ENCODE results near the gene AGBL4.

Gene AGBL4

DNA sequence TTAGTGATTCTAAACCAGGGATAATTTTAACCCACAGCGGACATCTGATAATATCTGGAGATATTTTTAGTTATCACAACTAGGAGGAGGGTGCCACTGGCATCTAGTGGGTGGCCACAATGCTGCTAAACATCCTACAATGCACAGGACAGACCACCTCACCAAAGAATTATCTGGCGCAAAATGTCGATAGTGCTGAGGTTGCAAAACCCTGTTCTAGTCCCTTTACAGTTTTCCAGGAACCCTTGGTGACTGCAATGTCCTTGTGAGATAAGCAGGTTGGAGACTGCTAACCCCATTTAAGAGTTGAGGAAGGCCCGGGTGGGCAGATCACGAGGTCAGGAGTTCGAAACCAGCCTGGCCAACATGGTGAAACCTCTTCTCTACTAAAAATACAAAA, 1083.9 kb downstream of the AGBL4 start:
- DNase-seq: no peak

DNA sequence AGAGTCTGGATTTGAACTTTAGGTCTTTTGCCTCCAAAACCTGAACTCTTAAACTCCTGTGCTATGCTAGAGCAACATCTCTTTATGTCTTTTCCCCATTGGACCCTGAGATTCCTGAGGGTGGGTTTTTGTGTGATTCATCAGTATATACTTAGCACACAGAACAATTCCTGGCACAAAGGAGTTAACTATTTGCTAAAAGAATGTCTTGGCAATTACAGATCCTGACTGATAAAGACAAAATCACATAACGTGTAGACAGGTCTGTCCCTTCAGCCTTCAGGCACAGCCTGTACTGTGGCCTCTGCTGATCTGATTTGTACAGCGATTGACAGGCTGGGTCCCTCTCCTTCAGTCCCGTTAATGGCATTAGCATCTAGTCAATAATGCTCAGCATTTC, 1084.7 kb downstream of the AGBL4 start:
- DNase-seq: no peak

DNA sequence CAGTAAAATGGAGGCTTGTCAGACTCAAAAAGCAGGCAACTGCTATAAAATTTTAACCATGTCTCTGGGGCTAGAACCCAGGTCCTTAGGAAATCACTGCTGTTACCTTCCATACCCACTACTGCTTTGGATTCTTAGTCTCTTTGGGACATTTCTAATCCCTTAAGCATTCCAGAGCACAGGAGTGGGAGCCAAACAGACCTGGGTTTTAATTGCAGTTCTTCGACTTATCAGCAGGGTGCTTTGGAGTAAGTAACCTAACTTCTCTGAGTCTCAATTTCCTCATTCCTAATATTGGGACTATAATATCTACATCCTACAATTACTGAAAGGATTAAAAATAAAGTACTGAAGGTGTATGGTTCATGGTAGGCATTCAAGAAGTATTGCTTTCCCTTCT, 1086.0 kb downstream of the AGBL4 start:
- DNase-seq: no peak

DNA sequence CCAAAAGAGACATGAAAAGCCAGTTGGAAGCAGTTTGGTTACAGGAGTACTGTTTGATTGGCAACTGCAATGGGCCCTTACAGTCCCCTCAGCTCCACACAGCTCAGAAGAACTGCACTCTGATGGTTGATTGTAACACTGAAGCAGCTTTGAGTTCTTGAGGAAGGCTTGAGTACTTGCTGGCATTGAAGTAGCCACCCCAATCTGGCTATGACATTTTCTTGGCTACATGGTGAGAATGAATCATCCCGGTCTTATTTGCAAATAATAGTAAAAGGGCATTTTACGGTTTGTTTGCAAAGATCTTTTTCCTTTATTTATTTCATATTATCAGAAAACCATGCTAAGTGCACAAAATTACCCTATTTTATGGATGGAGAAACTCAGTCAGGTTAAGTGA, 1087.3 kb downstream of the AGBL4 start:
- DNase-seq: no peak

DNA sequence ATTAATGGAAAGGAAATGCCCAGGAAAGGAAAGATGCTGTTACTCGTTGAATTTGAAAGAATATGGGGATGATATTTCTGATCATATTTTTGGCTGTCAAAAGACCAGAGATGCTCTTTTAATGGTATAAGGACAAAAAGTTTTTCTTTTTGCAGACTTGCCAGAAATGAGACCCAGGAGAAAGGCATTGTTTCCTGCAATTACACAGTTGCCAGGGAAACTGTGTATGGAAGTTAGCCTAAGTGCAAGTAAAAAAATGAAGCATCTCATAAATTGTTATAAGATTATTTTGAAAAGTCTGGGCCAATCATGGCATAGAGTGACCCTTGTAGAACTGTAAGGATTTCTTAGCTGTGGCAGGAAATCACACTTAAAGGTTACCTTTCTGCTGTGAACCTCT, 1091.4 kb downstream of the AGBL4 start:
- DNase-seq: no peak

DNA sequence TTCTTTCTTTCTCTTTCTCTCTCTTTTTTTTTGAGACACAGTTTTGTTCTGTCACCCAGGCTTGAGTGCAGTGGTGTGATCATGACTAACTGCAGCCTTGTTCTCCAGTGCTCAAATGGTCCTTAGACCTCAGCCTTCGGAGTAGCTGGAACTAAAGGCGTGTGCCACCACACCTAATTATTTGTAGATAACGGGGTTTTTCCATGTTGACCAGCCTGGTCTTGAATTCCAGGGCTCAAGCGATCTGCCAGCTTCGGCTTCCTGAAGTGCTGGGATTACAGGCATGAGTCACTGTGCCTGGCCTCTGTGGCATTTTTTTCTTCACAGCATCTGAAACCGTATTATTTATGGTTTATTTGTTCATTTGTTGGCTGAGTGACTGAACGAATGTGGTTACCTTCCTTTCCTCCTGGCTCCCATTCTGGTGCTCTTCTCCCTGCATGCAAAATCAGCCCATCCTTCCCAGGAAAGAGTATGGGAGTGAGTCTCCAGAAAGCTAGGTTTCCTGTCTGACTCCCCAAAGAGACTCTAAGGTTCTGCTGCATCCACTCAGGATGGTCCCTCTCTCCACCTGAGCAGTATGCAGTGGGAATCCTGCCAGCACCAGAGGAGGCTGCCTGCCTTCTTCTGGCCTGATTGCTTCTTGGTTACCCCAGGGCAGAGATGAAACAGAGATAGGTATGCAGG, 1092.1 kb downstream of the AGBL4 start:
- DNase-seq: no peak

DNA sequence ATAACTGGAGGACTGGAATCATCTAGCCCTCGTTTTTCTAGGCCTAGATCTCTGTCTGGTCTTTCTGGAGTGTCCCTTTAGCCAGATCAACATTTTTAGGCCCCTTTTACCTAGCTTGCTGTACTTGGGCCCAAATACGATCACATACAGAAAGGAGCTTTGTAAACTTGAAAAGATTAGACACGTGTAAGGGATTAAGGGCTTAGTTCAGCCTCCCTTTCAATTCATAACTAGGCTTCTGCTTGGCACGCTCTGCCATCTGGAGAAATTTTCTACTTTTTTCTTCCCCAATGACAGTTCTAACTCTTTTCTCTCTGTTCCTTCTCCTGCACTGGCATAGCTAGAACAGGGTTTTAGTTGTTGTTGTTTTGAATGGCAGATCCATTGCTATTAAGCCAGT, 1093.7 kb downstream of the AGBL4 start:
- DNase-seq: no peak

DNA sequence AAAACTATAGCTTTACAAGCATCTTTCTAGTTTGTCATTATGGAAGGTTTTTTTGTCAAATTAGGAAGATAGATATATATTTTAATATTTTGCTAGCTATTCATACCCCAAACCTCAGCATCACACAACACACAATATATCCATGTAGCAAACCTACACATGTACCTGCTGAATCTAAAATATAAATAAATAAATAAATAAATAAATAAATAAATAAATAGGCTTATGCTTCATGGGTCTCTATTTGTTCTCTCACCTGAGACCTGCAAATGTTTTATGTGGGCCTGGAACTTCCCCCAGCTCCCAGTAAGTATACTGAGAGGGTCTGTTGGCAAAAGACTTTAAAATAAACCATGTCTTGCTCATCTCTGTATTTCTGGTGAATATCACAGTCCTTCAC, 1099.7 kb downstream of the AGBL4 start:
- DNase-seq: no peak

DNA sequence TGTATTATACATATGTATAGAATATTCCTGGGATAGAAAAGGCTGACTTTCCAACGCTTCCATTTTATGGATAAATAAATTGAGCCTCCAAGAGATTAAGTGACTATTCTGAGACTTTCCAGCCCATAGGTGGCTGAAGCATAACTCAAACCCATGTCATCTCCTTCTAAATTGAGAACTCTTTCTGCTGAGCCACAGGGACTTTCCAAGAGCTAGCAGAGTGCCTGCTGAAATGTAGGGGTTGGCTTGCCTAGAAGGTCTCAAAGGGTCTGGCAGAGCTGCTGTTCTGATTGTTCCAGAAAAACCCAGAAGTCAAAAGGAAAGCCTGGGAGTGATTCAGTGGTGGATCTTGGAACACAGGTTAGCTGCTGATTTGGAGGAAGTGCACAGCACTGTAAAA, 1100.6 kb downstream of the AGBL4 start:
- no peak for DNase-seq

DNA sequence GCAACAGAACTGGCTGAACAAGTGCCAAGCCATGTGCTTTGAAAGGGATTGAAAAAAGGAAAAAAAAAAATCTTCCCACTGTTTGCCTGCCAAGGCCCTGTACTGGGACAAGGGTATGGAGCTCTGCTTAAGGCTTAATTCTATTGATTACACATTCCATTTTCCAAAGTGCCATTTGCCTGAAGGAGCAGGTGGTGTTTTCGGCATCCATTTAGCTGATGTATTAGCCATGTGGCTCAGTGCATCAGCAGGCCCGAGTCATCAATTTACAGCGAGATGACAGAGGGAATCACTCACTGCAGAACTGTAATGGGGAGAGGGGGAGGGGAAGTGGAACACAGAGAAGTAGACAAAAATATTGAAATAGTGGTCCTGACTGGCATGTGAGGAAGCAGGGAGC, 1102.9 kb downstream of the AGBL4 start:
- DNase-seq: no peak

DNA sequence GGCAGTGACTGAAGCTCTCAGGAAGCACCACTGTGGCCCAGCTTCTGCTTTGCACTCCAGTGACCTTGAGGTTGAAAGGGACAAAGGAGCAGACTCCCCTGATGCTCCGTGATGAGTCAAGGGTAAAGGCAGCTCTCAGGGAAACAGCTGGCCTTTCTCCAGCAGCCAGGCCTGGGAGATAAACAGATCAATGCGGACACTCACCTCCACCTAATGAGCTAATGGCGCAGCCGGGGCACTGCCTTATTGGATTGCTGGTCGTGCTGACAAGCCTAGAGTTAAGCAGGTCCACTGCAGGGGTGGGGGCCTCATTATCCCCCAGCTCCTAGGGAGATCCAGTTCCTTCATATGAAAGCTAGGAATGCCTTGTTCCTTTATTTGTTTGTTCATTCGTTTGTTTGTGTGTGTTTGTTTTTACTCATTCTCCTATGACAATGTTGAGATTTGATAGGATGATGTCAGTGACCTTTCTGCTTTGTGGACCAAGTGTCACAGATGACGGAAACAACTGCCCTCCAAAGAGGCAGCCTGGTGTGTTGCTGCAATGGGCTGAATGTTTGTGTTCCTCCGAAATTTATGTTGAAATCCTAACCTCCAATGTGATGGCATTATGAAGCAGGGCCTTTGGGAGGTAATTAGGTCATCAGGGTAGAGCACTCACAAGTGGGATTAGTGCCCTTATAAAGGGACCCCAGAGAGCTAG, 1105.7 kb downstream of the AGBL4 start:
- DNase-seq: no peak

DNA sequence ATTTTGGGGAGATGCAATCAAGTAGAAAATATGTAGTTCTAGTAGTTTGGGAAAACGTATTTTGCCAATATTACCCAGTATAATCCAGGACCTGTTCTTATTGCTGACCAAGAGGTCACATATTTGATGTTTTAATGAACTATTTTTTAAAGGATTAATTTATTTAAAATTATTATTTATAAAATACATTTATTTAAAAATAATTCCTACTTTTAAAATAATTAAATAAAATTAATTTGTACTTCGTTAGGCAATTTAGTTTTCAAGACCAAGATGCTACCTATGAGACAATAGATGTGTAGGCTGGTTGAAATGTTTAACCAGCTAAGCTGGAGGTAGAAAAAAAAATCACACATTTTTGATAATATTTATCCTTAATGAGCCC, 1106.7 kb downstream of the AGBL4 start:
- DNase-seq: no peak

DNA sequence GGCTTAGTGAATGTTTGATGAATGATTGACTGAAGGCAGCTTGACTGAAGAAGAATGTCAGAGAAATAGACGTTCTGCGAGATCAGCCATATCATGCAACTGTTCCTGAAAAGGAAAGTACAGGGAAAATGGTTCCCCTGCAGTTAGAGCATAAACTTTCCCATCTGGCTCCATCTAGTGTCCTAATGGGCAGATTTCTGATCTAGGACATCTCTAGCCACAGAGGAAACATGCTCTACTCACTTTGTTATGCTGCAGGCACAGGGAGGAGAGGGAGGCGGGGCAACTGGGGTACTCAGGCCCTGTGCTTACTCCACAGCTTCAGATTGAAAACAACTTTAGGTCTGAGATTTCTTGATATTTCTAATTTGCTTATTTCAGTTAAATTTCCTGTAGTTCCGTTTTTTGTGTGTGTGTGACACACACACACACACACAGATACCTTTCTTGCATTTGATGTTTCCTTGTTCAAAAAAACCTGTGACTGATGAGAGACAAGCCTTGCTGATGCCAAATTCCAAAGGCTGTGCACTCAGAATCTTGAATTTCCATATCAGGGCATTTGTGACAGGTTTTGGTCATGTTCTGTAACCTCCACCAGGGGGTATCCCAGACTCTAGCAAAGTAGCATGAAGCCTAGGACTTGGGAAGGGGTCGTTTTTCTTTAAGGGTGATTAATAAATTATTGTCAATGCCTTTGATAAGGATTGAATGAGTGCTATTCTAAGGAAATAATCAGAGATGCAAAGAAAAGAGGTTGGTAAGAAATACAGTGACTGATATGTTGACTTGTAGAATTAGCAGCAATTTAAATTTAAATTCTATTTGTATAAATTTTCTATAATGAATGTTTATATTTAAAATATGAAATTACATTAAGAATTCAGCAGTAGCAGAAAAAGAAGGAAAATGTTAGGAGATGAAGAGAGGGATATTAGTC, 1107.4 kb downstream of the AGBL4 start:
- DNase-seq: peak; percentile 11

DNA sequence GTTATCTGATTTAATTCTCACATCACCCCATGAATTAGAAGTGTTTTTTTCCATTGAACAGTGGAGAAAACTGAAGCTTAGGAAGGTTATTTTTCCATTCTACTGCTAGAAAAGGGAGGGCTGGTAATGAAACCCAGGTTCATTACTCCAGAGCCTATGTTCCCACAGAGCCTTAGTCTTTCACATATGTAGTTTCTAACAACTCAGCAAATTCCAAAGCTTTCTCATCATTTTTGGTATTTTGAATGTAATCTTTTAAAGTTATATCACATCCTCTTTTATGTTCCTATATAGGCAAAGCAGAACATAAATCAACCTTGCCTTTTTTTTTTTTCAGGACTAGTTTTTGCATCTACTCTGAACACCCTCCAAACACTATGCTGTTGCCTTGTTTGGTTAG, 1115.1 kb downstream of the AGBL4 start:
- no peak for DNase-seq

DNA sequence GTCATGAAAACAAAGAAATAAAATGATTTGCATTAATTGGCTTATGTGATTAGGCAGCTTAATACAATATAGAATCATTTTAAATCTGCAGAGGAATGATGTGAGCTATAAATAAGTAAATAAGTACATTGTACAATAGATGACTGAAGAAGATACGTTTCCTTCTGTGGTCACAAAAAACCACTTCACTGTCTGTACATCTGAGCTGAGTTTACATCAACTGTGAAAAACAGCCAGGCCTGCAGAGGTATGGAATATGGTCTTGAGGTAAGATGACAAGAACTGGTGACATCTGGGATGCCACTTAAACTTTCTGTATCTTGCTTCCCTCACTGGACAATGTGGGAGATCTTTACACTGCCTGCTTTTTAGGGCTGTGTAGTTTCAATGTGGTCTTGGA, 1117.0 kb downstream of the AGBL4 start:
- no peak for DNase-seq

DNA sequence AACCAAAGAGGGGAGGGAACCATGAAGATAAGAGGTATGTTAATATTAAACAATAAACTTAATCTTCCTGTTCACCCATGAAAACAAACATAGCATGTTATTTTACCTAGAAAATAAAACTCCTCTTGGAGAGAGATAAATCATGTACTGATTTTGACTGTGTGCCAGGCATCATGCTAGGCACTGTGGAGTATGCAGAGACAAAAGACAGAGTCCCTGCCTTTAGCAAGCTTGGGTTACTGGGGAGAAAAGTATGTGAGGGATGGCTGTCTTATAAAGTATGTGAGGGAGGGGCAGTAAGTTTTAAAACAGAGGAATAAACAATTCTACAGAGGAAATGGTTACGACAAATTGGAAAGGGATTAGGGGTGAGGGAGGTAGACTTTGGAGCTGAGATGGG, 1117.6 kb downstream of the AGBL4 start:
- DNase-seq: no peak

DNA sequence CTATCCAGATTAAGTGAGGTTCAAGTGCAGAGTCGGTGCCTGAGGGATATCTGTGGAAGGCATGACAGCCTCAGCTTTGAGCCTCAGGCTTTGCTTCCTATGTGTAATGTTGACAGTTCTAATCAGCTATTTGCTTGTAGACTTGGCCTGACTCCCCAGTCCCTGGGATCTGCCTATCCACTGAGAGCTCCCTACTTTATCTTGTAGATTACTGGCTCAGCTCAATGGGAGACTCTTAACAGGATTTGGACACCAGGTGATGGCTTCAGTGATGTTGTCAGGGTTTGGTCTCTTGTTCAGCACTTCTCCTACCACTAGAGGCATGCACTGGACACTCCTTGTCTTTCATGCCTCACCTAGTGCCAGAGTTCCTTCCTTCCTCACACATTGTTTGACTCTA, 1120.5 kb downstream of the AGBL4 start:
- no peak for DNase-seq

DNA sequence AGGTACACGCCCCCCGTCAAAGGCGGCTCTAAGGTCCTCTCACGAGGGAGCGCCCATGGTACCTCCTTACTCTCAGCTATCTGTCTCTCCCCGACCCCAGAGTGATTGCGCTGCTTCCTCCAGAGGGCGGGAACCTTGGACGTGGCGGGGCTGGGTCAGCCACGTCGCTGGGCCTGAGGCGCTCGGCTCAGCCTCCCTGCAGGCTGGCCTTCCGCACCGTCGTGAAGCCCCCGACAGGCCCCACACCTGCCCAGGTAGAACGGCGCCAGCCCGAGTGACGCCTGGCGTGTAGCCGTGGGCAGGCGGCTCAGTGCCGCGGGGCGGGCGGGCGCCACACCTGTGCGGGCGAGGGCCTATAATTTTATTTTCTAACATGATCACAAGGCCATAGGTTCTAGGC, 1124.9 kb downstream of the AGBL4 start:
- DNase-seq: no peak

DNA sequence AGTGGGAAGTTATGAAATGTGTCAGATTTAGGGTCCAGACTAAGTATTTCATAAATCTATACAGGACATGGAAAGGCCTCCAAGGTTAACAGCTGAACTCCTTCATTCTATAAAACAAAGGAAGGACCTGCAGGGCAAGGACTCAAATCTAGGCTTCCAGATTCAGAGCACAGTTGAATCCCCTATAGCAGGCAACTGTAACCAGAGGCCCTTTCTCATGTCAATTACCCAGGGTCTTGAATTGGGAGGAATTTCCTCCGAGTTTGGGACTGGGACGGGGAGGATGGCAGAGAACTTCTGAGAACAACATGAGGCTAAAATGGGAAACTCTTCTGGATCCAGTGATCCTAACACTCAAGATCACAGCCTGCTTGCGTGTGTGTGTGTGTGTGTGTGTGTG, 1134.1 kb downstream of the AGBL4 start:
- no peak for DNase-seq

DNA sequence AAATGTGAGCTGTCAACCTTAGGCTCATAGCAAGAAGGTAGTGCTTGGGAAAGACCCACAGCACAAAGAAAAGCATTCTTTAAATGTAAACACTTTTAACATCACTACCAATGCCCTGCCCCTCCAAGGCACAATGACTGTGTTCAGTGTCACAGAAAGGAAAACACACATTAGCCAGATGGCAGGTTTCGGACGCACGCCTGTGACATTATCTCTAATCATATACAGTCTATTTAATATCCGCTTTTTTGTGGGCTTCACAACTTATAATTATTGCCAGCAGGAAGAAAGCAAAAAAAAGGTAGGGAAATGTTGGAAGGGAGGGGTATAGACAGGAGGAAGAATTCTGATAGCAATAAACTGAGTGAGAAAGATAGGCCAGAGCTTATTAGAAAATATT, 1134.7 kb downstream of the AGBL4 start:
- no peak for DNase-seq

DNA sequence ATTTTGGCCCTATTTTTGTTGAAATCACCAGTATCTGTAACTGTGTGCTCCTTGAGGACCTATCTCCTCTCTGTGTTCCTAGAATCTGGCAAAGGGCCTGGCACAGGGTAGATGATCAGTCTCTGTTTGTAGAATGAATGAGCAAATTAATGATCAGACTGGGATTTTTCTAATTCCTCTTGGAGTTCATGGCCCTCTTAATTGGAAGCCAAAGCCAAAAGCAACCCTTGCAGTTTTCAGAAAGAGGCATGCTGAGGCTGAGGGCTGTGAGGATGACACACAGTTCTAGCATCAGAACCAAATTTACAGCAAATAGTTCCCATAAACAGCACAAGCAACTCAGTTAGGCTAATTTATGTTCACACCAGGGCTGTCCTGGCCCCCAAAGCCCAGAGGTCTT, 1136.0 kb downstream of the AGBL4 start:
- DNase-seq: no peak

DNA sequence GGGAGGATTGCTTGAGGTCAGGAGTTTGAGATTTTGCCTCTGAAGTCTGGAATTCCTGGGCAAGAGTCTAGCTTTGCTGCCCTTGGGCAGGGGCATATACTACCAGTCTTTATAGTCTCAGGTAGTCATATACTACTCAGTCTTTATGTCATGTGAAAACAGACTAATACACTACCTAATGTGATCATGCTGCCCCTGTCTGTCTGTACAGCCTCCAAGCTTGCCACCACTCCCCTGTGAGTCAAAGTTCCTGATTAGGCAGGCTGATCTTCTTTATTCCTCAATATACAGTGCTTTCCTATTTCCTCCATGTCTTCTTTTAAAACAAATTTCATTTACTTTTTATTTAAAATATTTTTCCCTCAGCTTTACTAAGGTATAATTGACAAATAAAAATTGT, 1141.7 kb downstream of the AGBL4 start:
- no peak for DNase-seq

DNA sequence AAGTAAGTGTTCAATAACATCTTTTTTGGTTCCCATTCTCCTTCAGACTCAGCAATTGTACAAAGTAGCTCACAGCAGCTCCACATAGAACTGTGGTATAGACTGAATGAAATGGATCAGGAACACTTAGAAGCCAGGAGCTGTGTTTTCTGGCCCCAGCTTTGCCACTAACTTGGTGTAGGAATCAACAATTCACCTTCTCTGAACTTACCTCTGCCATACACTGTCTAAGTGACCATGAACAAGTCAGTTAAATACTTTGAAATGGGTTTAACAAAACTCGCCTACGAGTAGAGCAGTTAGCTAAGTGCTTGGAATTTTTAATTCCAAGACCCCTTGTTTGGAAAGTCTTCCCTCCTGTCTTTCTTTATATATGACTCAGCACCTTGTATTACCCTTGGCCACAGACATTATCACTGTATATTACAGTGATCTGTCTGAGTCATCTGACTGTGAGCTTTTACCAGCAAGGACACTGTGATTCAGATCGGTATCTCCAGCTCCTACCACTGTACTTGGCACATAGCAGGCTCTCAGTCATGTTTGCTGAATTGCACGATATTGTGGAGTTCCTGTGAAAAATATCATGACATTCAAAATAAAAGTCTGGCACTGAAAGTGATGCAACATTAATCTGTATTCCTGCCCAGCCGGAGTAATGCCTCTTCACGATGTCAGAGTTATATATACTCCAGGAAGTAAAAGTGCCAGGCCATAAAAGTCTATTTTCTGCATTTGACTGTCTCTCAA, 1145.4 kb downstream of the AGBL4 start:
- DNase-seq: peak; percentile 65

Data from MV-4-11 (cell line).